PFSK-1 (cell line): Measurements from ENCODE around the gene FAM111A.

Source experiments
- POLR2AphosphoS5 ChIP-seq: IDR thresholded peaks from 2 replicates; pipeline ENCODE4 v1.6.1; 2012; ENCODE audit warnings: low read depth, mild to moderate bottlenecking, control low read depth, low read length, moderate library complexity
- TAF1 ChIP-seq: IDR thresholded peaks from 2 replicates; pipeline ENCODE4 v1.6.1; 2012; ENCODE audit warnings: low read length, control low read depth, borderline replicate concordance; ENCODE audit not compliant: insufficient read depth
- TF ChIP-seq, protein P1 (sequence below), 2 experiments: IDR thresholded peaks; 2 replicates each; pipeline versions ENCODE4 v1.6.1 to v1.8.0; 2011 to 2012; ENCODE audit warnings: low read depth in 2 of 2, low read length in 2 of 2, control low read depth in 1 of 2, inconsistent platforms in 1 of 2, mild to moderate bottlenecking in 1 of 2, moderate library complexity in 1 of 2; ENCODE audit not compliant: insufficient read depth in 1 of 2

DNA sequence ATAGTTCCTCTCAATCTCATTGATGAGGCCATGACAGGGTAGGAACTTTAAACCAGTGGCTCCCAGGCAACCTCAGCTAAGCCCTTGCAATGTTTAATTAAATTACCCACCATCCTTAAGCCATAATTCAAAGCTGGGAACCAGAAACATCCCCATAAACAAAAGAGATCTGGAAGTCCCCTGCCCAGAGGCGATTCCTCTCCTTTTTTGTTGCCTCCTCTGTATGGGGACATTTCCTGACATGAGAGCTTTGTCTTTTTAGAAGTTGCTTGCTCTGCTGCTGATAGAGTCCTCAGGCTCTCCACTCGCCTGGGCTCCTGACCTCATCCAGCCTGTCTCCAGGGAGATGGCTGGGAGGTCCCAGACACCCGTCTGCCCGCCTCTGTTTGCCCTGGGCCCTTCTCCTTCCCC lies 32.4 kb downstream of the FAM111A start:
- TF ChIP-seq TAF1 (no peak), POLR2AphosphoS5 (no peak)
- TF ChIP-seq, protein P1, sequence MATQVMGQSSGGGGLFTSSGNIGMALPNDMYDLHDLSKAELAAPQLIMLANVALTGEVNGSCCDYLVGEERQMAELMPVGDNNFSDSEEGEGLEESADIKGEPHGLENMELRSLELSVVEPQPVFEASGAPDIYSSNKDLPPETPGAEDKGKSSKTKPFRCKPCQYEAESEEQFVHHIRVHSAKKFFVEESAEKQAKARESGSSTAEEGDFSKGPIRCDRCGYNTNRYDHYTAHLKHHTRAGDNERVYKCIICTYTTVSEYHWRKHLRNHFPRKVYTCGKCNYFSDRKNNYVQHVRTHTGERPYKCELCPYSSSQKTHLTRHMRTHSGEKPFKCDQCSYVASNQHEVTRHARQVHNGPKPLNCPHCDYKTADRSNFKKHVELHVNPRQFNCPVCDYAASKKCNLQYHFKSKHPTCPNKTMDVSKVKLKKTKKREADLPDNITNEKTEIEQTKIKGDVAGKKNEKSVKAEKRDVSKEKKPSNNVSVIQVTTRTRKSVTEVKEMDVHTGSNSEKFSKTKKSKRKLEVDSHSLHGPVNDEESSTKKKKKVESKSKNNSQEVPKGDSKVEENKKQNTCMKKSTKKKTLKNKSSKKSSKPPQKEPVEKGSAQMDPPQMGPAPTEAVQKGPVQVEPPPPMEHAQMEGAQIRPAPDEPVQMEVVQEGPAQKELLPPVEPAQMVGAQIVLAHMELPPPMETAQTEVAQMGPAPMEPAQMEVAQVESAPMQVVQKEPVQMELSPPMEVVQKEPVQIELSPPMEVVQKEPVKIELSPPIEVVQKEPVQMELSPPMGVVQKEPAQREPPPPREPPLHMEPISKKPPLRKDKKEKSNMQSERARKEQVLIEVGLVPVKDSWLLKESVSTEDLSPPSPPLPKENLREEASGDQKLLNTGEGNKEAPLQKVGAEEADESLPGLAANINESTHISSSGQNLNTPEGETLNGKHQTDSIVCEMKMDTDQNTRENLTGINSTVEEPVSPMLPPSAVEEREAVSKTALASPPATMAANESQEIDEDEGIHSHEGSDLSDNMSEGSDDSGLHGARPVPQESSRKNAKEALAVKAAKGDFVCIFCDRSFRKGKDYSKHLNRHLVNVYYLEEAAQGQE (IDR thresholded peaks at IDR 0.05; ENCODE audit: insufficient read depth in 1 of 2, low read depth in 2 of 2, low read length in 2 of 2): no peak
